NCI-H748 (cell line): ENCODE results near the gene NUFIP2.
A peak's percentile ranks its signal among the peaks of the same experiment; 100 is the strongest.
"Not testable (repeated sequence)": the region's sequence is repeated elsewhere in the genome, so short reads cannot be mapped to it uniquely, and the experiment has no call there.

Experiments
- DNase-seq: peaks from one replicate; lab custom pipeline; 2025; ENCODE audit not compliant: unreplicated experiment; lab: John Stamatoyannopoulos, UW

The NUFIP2 gene

GRCh38 chr17:29293890-29294579 is at the start of gene NUFIP2:
TSS of gene NUFIP2 (minus strand) at chr17:29294148. CDS start at chr17:29294059, 89 bp downstream.
- peak; percentile 100 for DNase-seq

GRCh38 chr17:29342158-29342765 is 48.3 kb upstream of the NUFIP2 start:
- DNase-seq: no peak

- DNase-seq: no peak
These were observed 47.8 kb upstream of the NUFIP2 start for GRCh38 chr17:29341726-29342125.

DNA sequence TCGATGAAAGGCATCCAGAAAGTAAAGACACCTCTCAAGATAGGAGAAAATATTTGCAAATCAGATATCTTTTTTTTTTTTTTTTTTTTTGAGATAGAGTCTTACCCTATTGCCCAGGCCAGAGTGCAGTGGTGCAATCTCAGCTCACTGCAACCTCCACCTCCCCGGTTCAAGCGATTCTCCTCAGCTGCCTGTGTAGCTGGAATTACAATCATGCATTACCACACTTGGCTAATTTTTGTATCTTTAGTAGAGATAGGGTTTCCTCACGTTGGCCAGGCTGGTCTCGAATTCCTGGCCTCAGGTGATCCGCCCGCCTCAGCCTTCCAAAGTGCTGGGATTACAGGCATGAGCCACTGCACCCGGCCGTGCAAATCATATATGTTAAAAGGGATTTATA is 45.1 kb upstream of the NUFIP2 start:
- not testable (repeated sequence) for DNase-seq

- DNase-seq: no peak
These were observed 37.7 kb upstream of the NUFIP2 start for GRCh38 chr17:29331708-29332085.

- no peak for DNase-seq
These were observed 37.2 kb upstream of the NUFIP2 start for GRCh38 chr17:29331075-29331707.

- no peak for DNase-seq
These were observed 33.5 kb upstream of the NUFIP2 start for GRCh38 chr17:29327412-29327811.

DNA sequence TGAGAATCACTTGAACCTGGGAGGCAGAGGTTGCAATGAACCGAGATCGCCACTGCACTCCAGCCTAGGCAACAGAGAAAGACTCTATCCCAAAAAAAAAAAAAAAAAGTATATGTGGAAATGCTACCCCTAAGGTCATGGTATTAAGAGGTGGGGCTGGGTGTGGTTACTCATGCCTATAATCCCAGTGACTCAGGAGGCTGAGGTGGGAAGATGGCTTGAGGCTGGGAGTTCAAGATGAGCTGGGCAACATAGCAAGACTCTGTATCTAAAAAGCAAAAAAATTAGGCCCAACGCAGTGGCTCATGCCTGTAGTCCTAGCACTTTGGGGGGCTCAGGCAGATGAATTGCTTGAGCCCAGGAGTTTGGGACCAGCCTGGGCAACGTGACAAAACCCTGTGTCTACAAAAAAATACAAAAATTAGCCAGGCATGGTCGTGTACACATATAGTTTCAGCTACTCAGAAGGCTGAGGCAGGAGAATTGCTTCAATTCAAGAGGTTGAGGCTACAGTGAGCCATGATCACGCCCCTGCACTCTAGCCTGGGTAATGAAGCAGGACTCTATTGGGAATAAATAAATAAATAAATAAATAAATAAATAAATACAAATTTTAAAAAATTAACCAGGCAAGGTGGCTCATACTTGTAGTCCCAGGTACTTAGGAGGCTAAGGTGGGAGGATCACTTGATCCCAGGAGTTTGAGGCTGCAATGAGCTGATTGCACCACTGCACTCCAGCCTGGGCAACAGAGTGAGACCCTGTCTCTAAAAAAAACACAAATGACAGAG is 32.3 kb upstream of the NUFIP2 start:
- DNase-seq: no peak

- no peak for DNase-seq
These were observed 28.4 kb upstream of the NUFIP2 start for GRCh38 chr17:29322363-29322762.

DNA sequence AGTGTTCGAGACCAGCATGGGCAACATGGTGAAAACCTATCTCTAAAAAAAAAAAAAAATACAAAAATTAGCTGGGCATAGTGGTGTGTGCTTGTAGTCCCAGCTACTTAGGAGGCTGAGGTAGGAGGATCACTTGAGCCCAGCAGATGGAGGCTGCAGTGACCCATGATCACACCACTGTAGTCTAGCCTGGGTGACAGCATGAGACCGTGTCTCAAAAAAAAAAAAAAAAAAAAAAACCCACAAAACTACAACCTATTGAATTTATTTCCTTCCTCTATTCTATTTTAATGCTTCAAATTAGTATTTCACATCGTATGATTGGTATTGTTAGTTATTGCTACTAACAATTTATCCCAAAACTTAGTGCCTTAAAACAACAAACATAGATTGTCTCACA is 9.4 kb upstream of the NUFIP2 start:
- DNase-seq: no peak

DNA sequence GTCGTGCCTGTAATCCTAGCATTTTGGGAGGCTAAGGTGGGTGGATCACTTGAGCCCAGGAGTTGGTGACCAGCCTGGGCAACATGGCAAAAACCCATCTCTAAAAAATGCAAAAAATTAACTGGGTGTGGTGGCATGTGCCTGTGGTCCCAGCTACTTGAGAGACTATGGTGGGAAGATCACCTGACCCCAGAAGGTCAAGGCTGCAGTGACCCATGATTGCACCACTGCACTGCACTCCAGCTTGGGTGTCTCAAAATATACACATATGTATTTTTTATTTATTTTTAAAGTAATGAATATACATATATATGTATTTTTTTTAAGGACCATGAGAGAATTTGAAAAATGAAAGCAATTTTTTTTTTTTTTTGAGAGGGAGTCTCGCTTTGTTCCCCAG is 5.1 kb upstream of the NUFIP2 start:
- DNase-seq: no peak

GRCh38 chr17:29295420-29295819 is 1.5 kb upstream of the NUFIP2 start:
- no peak for DNase-seq

DNA sequence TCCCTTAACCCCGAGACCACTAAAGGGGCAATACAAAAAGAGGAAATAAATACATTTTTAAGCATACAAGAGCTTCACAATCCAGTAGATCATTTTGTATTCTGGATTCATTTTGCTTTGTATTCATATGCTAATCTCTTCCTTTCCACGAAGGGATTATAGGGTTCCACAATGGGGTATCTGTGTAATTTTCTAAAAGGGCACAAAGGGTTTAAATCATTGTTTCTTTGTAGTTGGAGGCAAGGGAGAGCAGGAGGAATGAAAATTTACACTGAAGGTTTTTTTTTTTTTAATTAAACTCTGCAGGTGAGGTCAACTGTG is 592 bp upstream of the NUFIP2 start:
- DNase-seq: peak; percentile 53

GRCh38 chr17:29292992-29293889 is 707 bp downstream of the NUFIP2 start:
- DNase-seq: peak; percentile 85

GRCh38 chr17:29292071-29292991 is 1.6 kb downstream of the NUFIP2 start:
- DNase-seq: peak; percentile 72

GRCh38 chr17:29291163-29291752 is 2.7 kb downstream of the NUFIP2 start:
- DNase-seq: peak; percentile 75

GRCh38 chr17:29289852-29290251 is 4.1 kb downstream of the NUFIP2 start:
- no peak for DNase-seq

GRCh38 chr17:29283961-29284360 is 10.0 kb downstream of the NUFIP2 start:
- no peak for DNase-seq

DNA sequence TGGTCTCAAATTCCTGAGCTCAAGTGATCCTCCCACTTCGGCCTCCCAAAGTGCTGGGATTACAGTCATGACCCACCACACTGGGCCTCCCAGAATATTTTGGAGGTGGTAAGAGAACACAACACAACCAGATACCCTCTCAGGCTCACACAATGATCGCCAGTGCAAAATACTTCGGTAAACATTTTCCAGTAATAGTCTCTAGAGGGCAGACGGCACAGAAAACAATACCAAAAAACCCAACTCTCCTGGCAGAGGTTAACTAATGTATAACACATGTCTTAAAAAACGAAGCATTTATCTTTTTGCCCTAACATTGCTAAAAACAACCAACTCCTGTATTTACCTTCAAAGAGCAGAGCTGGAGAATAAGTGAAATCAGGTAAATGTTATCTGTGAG is 10.5 kb downstream of the NUFIP2 start:
- DNase-seq: no peak
